ENCODE measurements around the gene OTUD1.

Gene OTUD1

DNA sequence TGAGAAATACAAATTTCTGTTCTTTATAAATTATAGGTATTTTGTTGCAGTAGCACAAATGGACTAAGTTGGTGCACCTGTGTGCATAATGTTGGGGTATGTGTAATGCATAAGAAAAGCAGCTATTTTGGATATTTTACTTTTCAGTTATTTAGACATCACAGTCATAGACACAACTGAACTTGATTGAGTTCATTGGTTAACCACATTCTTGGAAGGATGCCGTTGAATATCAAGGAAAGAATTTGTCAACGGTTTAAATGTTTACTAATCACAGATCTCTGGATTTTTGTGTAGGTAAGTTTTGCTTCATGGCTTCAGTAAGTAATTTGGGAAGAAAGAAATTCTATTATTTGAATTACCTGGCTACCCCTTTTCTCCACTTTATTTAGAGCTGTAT, 4.1 kb downstream of the OTUD1 start:
- Histone ChIP-seq H2AFZ (ENCODE audit: low read length) (no peak overlapping the region), H3K4me3 (ENCODE audit: low read depth, low read length, poor library complexity, severe bottlenecking) (no peak overlapping the region), H3K27me3 (ENCODE audit: insufficient read depth, low read length) (no peaks in the 10 kb centered on the region), H3K4me1 (ENCODE audit: insufficient read depth, low read length, severe bottlenecking) (peaks cover 9% of the 10 kb centered on the region), H3K9ac (ENCODE audit: low read length) (no peak overlapping the region), H3F3A (ENCODE audit: insufficient read depth, low read length) (no peaks in the 10 kb centered on the region), H3K9me3 (ENCODE audit: low read length) (no peaks in the 10 kb centered on the region), H3K9me2 (ENCODE audit: low read depth, low read length) (no peaks in the 10 kb centered on the region), H3K79me2 (ENCODE audit: insufficient read depth, low read length) (no peaks in the 10 kb centered on the region), H3K4me2 (ENCODE audit: low read length) (no peak overlapping the region), H3K36me3 (ENCODE audit: insufficient read depth, low read length) (no peaks in the 10 kb centered on the region), H3K27ac (ENCODE audit: low read depth, low read length, poor library complexity, severe bottlenecking) (no peak overlapping the region), H4K20me1 (ENCODE audit: insufficient read depth, low read length) (no peaks in the 10 kb centered on the region)
- no peak for TF ChIP-seq EZH2 (IDR thresholded peaks at IDR 0.05; ENCODE audit: borderline replicate concordance, low read length)
- TF ChIP-seq, protein P1, sequence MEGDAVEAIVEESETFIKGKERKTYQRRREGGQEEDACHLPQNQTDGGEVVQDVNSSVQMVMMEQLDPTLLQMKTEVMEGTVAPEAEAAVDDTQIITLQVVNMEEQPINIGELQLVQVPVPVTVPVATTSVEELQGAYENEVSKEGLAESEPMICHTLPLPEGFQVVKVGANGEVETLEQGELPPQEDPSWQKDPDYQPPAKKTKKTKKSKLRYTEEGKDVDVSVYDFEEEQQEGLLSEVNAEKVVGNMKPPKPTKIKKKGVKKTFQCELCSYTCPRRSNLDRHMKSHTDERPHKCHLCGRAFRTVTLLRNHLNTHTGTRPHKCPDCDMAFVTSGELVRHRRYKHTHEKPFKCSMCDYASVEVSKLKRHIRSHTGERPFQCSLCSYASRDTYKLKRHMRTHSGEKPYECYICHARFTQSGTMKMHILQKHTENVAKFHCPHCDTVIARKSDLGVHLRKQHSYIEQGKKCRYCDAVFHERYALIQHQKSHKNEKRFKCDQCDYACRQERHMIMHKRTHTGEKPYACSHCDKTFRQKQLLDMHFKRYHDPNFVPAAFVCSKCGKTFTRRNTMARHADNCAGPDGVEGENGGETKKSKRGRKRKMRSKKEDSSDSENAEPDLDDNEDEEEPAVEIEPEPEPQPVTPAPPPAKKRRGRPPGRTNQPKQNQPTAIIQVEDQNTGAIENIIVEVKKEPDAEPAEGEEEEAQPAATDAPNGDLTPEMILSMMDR (IDR thresholded peaks at IDR 0.05; ENCODE audit: low read length) = no peak

DNA sequence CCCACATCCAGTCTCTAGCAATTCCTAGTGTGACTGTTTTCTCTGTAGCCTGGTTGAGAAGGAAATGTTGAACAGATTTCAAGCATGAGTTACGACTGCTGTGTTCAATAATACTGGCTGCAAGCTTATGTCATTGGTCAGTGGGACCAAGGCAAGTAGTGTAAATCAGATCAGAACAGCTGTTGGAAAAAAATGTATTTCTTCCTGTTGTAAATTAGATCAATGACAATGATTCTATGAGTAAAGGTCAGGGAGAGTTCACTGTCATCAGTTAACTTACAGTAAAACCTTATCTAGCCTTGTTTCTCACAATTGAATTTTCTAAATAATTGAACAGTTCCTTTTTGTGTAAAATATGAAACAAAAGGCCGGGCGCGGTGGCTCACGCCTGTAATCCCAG, 6.7 kb downstream of the OTUD1 start:
- H3F3A ChIP-seq (ENCODE audit: insufficient read depth, low read length) = no peaks in the 10 kb centered on the region
- no peak overlapping the region for H3K4me3 ChIP-seq (ENCODE audit: low read depth, low read length, poor library complexity, severe bottlenecking)
- no peaks in the 10 kb centered on the region for H3K27me3 ChIP-seq (ENCODE audit: insufficient read depth, low read length)
- no peak overlapping the region for H2AFZ ChIP-seq (ENCODE audit: low read length)
- no peak overlapping the region for H3K9ac ChIP-seq (ENCODE audit: low read length)
- H3K9me3 ChIP-seq (ENCODE audit: low read length) = no peaks in the 10 kb centered on the region
- H3K9me2 ChIP-seq (ENCODE audit: low read depth, low read length) = no peaks in the 10 kb centered on the region
- TF ChIP-seq, protein P1 (IDR thresholded peaks at IDR 0.05; ENCODE audit: low read length) = no peak
- no peak for TF ChIP-seq EZH2 (IDR thresholded peaks at IDR 0.05; ENCODE audit: borderline replicate concordance, low read length)
- H3K79me2 ChIP-seq (ENCODE audit: insufficient read depth, low read length) = no peaks in the 10 kb centered on the region
- H3K4me1 ChIP-seq (ENCODE audit: insufficient read depth, low read length, severe bottlenecking) = peaks cover 8% of the 10 kb centered on the region
- H3K4me2 ChIP-seq (ENCODE audit: low read length) = no peak overlapping the region
- no peaks in the 10 kb centered on the region for H3K36me3 ChIP-seq (ENCODE audit: insufficient read depth, low read length)
- no peak overlapping the region for H3K27ac ChIP-seq (ENCODE audit: low read depth, low read length, poor library complexity, severe bottlenecking)
- H4K20me1 ChIP-seq (ENCODE audit: insufficient read depth, low read length) = no peaks in the 10 kb centered on the region

DNA sequence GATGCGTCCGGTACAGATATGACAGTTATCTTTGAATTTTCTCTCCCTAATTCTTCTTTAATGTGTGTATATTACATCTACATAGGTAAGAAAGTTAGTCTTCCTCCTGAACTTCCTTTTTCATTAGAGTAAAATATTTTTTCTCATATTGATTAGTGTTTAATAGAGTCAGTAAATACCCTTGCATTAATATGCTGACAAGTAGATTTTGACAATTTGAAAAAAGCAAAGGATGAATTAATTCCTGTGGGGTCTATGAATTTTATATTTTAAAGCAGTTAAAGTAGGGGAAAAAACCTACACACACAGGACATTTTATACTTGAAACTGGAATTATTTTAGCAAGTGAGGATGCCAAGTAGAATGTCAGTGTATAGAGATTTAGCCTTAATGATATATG, 9.4 kb downstream of the OTUD1 start:
- H3K4me2 ChIP-seq (ENCODE audit: low read length) = no peak overlapping the region
- H3K36me3 ChIP-seq (ENCODE audit: insufficient read depth, low read length) = no peaks in the 10 kb centered on the region
- H3K9ac ChIP-seq (ENCODE audit: low read length) = no peak overlapping the region
- H3K4me1 ChIP-seq (ENCODE audit: insufficient read depth, low read length, severe bottlenecking) = peaks cover 5% of the 10 kb centered on the region
- no peaks in the 10 kb centered on the region for H3K9me3 ChIP-seq (ENCODE audit: low read length)
- no peaks in the 10 kb centered on the region for H3F3A ChIP-seq (ENCODE audit: insufficient read depth, low read length)
- H3K9me2 ChIP-seq (ENCODE audit: low read depth, low read length) = no peaks in the 10 kb centered on the region
- no peaks in the 10 kb centered on the region for H4K20me1 ChIP-seq (ENCODE audit: insufficient read depth, low read length)
- H3K4me3 ChIP-seq (ENCODE audit: low read depth, low read length, poor library complexity, severe bottlenecking) = no peak overlapping the region
- TF ChIP-seq, protein P1 (IDR thresholded peaks at IDR 0.05; ENCODE audit: low read length) = no peak
- no peak for TF ChIP-seq EZH2 (IDR thresholded peaks at IDR 0.05; ENCODE audit: borderline replicate concordance, low read length)
- no peak overlapping the region for H3K27ac ChIP-seq (ENCODE audit: low read depth, low read length, poor library complexity, severe bottlenecking)
- H3K79me2 ChIP-seq (ENCODE audit: insufficient read depth, low read length) = no peaks in the 10 kb centered on the region
- no peaks in the 10 kb centered on the region for H3K27me3 ChIP-seq (ENCODE audit: insufficient read depth, low read length)
- no peak overlapping the region for H2AFZ ChIP-seq (ENCODE audit: low read length)

Data from OCI-LY1 (cell line).